ENCODE data around the gene ZNF766.
A peak's percentile ranks its signal among the peaks of the same experiment; 100 is the strongest.
"Not testable (repeated sequence)": the region's sequence is repeated elsewhere in the genome, so short reads cannot be mapped to it uniquely, and the experiment has no call there.

ZNF766 gene

GRCh38 chr19:52269338-52270261, at the start of gene ZNF766:
Gene ZNF766, plus strand, starts transcription at chr19:52269587. Its CDS starts 27 bp downstream, at chr19:52269614.
- peak; percentile 66 for DNase-seq

- no peak for DNase-seq
Measured at GRCh38 chr19:52219611-52220010, 49.8 kb upstream of the ZNF766 start.

GRCh38 chr19:52221031-52221430, 48.4 kb upstream of the ZNF766 start:
- no peak for DNase-seq

GRCh38 chr19:52221831-52222375, 47.5 kb upstream of the ZNF766 start:
- DNase-seq: no peak

GRCh38 chr19:52224211-52224610, 45.2 kb upstream of the ZNF766 start:
- DNase-seq: no peak

- DNase-seq: no peak
Measured at GRCh38 chr19:52226652-52227051, 42.7 kb upstream of the ZNF766 start.

- DNase-seq: no peak
Measured at GRCh38 chr19:52227196-52227940, 42.0 kb upstream of the ZNF766 start.

- no peak for DNase-seq
Measured at GRCh38 chr19:52227980-52228379, 41.4 kb upstream of the ZNF766 start.

- DNase-seq: no peak
Measured at GRCh38 chr19:52229524-52229923, 39.9 kb upstream of the ZNF766 start.

GRCh38 chr19:52230685-52231084, 38.7 kb upstream of the ZNF766 start:
- DNase-seq: no peak

- no peak for DNase-seq
Measured at GRCh38 chr19:52231154-52231910, 38.1 kb upstream of the ZNF766 start.

GRCh38 chr19:52234406-52234805, 35.0 kb upstream of the ZNF766 start:
- DNase-seq: no peak

- no peak for DNase-seq
Measured at GRCh38 chr19:52237197-52237596, 32.2 kb upstream of the ZNF766 start.

- peak; percentile 11 for DNase-seq
Measured at GRCh38 chr19:52237771-52238400, 31.5 kb upstream of the ZNF766 start.

- no peak for DNase-seq
Measured at GRCh38 chr19:52244021-52244420, 25.4 kb upstream of the ZNF766 start.

- no peak for DNase-seq
Measured at GRCh38 chr19:52248241-52248640, 21.1 kb upstream of the ZNF766 start.

- no peak for DNase-seq
Measured at GRCh38 chr19:52258426-52258825, 11.0 kb upstream of the ZNF766 start.

GRCh38 chr19:52265556-52265955, 3.8 kb upstream of the ZNF766 start:
- DNase-seq: not testable (repeated sequence)

- DNase-seq: no peak
Measured at GRCh38 chr19:52270266-52270885, 989 bp downstream of the ZNF766 start.

GRCh38 chr19:52273301-52273700, 3.9 kb downstream of the ZNF766 start:
- no peak for DNase-seq

GRCh38 chr19:52274191-52274590, 4.8 kb downstream of the ZNF766 start:
- DNase-seq: no peak

GRCh38 chr19:52275988-52276387, 6.6 kb downstream of the ZNF766 start:
- no peak for DNase-seq

All from NK-92 treated with Interleukin-12 subunit alpha and Interleukin-12 subunit beta, amount 100 ng/mL, for 24 hours (cell line).